Upper lobe of right lung (tissue), 1 donor: ENCODE results near the gene SECISBP2. TPM values are rescaled to one million over a fixed set of nuclear protein-coding genes. Genes with fewer than 3 reads are reported as not detected.
A peak's percentile ranks its signal among the peaks of the same experiment; 100 is the strongest.
"Not testable (repeated sequence)": the region's sequence is repeated elsewhere in the genome, so short reads cannot be mapped to it uniquely, and the experiment has no call there.

Source experiments
- ATAC-seq: fragments of 200-7000 bp; cut with Tn5 transposase; one replicate; pipeline ENCODE4 v1.9.1; 2020; ENCODE audit warnings: mild to moderate bottlenecking, moderate library complexity
- DNase-seq: peaks from one replicate; pipeline ENCODE4 v3.0.0-alpha.2; 2020
- H3K27ac ChIP-seq: fragments of 200-600 bp; one replicate; pipeline ENCODE4 v1.8.0; 2022
- H3K27me3 ChIP-seq: fragments of 200-600 bp; one replicate; pipeline ENCODE4 v1.8.0; 2022; ENCODE audit warnings: mild to moderate bottlenecking
- H3K36me3 ChIP-seq: fragments of 200-600 bp; one replicate; pipeline ENCODE4 v1.8.0; 2022
- H3K4me1 ChIP-seq: fragments of 200-600 bp; one replicate; pipeline ENCODE4 v1.8.0; 2022
- H3K4me3 ChIP-seq: fragments of 200-600 bp; one replicate; pipeline ENCODE4 v1.8.0; 2022; ENCODE audit warnings: mild to moderate bottlenecking
- H3K9me3 ChIP-seq: fragments of 200-600 bp; one replicate; pipeline ENCODE4 v1.8.0; 2022
- intact Hi-C: fragments of 100-400 bp; cut with DNase I; formaldehyde crosslinking; loops from one replicate; pipeline ENCODE4 v1.11.0; 2022
- total RNA-seq: library from RNA; stranded (reverse); fragmentation: NEBNext Ultra II Directional; extraction: Animal tissue kit (Norgen Biotek cat#: 25700); gene quantifications from one replicate; pipeline ENCODE4 v1.2.1, GENCODE V29; 2021
- TF ChIP-seq, protein P1 (sequence below): fragments of 200-600 bp; IDR thresholded peaks from one replicate; pipeline ENCODE4 v1.8.0; 2022; ENCODE audit warnings: antibody characterized with exemption
- donor health status: DM: no; HTN: yes; CAD: no; lungs with severe emphysema.

SECISBP2 gene
- total RNA-seq, 1 donor from 2014 or later = 58.0 TPM

DNA sequence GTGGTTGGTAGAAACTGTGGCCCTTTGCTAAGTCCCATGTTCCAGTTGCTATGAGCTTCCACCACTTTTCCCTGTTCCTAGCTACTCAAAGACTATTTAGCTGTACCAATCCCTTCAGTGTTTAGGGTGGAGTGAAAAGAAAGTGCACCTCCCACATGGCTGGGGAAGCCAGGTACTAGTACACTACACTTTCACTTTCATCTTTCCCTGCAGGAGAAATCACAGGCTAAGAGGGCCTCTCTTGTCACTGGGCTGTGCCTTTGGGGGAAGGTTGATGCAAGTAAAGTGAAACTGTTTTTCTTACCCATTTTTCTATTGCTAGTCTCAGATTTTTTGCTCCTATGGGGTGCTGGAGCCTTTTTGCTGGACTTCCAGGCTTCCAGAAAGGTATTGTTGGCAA is 40.8 kb upstream of the SECISBP2 start:
- Histone ChIP-seq H3K4me1 (peaks cover 3% of the 10 kb centered on the region), H3K9me3 (peaks cover 13% of the 10 kb centered on the region), H3K36me3 (no peaks in the 10 kb centered on the region), H3K27me3 (no peaks in the 10 kb centered on the region), H3K27ac (no peak overlapping the region), H3K4me3 (no peak overlapping the region)
- ATAC-seq (peak; percentile 92), DNase-seq (no peak)
- intact Hi-C loops = no loop called here
- TF ChIP-seq, protein P1, sequence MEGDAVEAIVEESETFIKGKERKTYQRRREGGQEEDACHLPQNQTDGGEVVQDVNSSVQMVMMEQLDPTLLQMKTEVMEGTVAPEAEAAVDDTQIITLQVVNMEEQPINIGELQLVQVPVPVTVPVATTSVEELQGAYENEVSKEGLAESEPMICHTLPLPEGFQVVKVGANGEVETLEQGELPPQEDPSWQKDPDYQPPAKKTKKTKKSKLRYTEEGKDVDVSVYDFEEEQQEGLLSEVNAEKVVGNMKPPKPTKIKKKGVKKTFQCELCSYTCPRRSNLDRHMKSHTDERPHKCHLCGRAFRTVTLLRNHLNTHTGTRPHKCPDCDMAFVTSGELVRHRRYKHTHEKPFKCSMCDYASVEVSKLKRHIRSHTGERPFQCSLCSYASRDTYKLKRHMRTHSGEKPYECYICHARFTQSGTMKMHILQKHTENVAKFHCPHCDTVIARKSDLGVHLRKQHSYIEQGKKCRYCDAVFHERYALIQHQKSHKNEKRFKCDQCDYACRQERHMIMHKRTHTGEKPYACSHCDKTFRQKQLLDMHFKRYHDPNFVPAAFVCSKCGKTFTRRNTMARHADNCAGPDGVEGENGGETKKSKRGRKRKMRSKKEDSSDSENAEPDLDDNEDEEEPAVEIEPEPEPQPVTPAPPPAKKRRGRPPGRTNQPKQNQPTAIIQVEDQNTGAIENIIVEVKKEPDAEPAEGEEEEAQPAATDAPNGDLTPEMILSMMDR = no peak

DNA sequence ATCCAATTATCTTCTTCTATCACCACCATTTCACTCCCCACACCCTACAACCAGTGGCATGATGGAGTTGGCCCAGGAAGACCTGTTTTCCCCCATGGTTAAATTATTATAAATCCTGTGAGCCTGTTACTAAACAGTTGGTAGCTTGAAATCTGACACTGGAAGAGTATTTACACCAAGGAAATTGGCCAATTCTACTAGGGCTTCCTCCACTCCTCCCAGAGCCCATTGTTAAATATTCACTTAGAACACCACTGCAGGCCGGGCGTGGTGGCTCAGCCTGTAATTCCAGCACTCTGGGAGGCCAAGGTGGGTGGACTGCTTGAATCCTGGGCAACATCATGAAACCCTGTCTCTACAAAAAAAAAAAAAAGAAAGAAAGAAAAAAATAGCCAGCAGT is 39.7 kb upstream of the SECISBP2 start:
- TF ChIP-seq, protein P1 = no peak
- intact Hi-C loops = no loop called here
- peaks cover 3% of the 10 kb centered on the region for H3K4me1 ChIP-seq

DNA sequence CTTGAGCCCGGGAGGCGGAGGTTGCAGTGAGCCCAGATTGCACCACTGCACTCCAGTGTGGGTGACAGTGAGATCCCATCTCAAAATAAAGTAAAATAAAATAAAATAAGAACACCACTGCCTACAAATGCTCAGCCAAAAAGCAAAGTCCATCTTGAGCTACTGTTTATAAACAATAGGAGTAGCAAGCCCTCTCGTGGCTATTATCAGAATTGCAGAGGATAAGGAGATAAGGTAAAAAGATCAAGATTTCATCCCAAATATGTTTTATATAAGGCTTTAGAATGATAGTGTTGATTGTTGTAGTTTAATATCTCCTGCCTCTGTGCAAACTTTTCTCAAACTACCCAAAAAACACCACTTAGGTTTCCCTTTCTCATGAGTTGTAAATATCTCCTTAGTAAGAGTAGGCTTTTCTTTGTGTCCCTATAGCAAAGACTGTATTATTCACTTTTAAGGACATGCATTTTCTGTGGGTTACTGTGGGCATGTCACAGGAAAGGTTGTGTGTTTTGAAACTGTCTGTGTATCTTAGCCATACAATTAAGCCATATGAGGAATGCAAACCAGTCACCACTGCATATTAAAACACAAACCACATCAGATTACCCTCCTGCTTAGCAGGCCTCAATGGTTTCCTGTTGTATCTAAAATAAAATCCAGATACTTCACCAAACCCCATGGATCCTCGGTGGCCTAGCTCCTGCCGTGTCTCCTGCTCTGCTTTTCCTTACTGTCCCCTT is 39.1 kb upstream of the SECISBP2 start:
- DNase-seq = no peak
- H3K4me3 ChIP-seq = no peak overlapping the region
- H3K9me3 ChIP-seq = peaks cover 6% of the 10 kb centered on the region
- no peak overlapping the region for H3K27ac ChIP-seq
- peak; percentile 68 for ATAC-seq
- intact Hi-C loops = no loop called here
- TF ChIP-seq, protein P1 = peak; percentile 80
- H3K27me3 ChIP-seq = no peaks in the 10 kb centered on the region
- H3K36me3 ChIP-seq = no peaks in the 10 kb centered on the region
- peaks cover 3% of the 10 kb centered on the region for H3K4me1 ChIP-seq

More for the DNA sequence above, 39.7 kb upstream of the SECISBP2 start:
- no peak for ATAC-seq
- DNase-seq = no peak
- no peak overlapping the region for H3K27ac ChIP-seq
- H3K4me3 ChIP-seq = no peak overlapping the region
- H3K36me3 ChIP-seq = no peaks in the 10 kb centered on the region
- H3K27me3 ChIP-seq = no peaks in the 10 kb centered on the region
- peaks cover 12% of the 10 kb centered on the region for H3K9me3 ChIP-seq

- Histone ChIP-seq H3K9me3 (no peaks in the 10 kb centered on the region), H3K27ac (no peak overlapping the region), H3K4me1 (peaks cover 3% of the 10 kb centered on the region), H3K27me3 (no peaks in the 10 kb centered on the region), H3K4me3 (no peak overlapping the region), H3K36me3 (no peaks in the 10 kb centered on the region)
- TF ChIP-seq, protein P1 = no peak
- ATAC-seq (no peak), DNase-seq (no peak)
- intact Hi-C loops = no loop called here
These were observed 37.2 kb upstream of the SECISBP2 start for GRCh38 chr9:89281106-89281505.

DNA sequence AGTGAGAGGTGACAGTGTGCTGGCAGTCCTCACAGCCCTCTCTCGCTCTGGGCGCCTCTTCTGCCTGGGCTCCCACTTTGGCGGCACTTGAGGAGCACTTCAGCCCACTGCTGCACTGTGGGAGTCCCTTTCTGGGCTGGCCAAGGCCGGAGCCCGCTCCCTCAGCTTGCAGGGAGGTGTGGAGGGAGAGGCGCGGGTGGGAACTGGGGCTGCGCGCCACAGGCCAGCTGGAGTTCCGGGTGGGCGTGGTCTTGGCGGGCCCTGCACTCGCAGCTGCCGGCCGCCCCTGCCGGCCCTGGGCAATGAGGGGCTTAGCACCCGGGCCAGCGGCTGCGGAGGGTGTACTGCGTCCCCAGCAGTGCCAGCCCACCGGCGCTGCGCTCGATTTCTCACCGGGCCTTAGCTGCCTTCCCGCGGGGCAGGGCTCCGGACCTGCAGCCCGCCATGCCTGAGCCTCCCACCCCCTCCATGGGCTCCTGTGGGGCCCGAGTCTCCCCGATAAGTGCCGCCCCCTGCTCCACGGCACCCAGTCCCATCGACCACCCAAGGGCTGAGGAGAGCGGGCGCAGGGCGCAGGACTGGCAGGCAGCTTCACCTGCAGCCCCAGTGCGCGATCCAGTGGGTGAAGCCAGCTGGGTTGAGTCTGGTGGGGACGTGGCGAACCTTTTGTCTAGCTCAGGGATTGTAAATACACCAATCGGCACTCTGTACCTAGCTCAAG is 35.9 kb upstream of the SECISBP2 start:
- H3K4me1 ChIP-seq, H3K27me3 ChIP-seq, H3K27ac ChIP-seq, H3K9me3 ChIP-seq, H3K36me3 ChIP-seq, intact Hi-C loops: not testable (repeated sequence)
- DNase-seq = peak; percentile 78
- ATAC-seq = peak; percentile 69
- peak overlapping the region; percentile 33 for H3K4me3 ChIP-seq

GRCh38 chr9:89284076-89284475 is 34.2 kb upstream of the SECISBP2 start:
- H3K27me3 ChIP-seq = no peaks in the 10 kb centered on the region
- H3K4me3 ChIP-seq = no peak overlapping the region
- H3K27ac ChIP-seq = peak overlapping the region; percentile 24
- intact Hi-C loops = no loop called here
- TF ChIP-seq, protein P1 = no peak
- H3K4me1 ChIP-seq = peaks cover 3% of the 10 kb centered on the region
- DNase-seq (no peak), ATAC-seq (peak; percentile 42)
- no peaks in the 10 kb centered on the region for H3K9me3 ChIP-seq
- no peaks in the 10 kb centered on the region for H3K36me3 ChIP-seq
